ENCODE measurements around the gene NKX3-2. TPM values are rescaled to one million over a fixed set of nuclear protein-coding genes. Genes with fewer than 3 reads are reported as not detected.

The NKX3-2 gene
- total and polyA plus RNA-seq, 2 of the 4 experiments (the other 2 are of a cell fraction) = 0.05 TPM; not detected in 1

GRCh38 chr4:13542577-13543031, 1.7 kb downstream of the NKX3-2 start:
- POLR2A ChIA-PET (ENCODE audit: unreplicated experiment) = no interaction called here
- peaks cover 2% of the 10 kb centered on the region; the same call in 1 of the 2 replicates for H3K9me1 ChIP-seq (ENCODE audit: insufficient read depth, low read length)
- BruUV-seq (replicated peaks) = no TSS peak
- intact Hi-C loops (cut with micrococcal nuclease) (no loop called here), in situ Hi-C loops (cut with MboI; ENCODE audit: low sequenced_read_pairs) (no loop called here), dilution Hi-C loops (cut with HindIII; ENCODE audit: low sequenced_read_pairs, unreplicated experiment) (no loop called here)
- H3K79me1 ChIP-seq (ENCODE audit: low read depth in 1 of 2, low read length in 2 of 2) = no peaks in the 10 kb centered on the region
- no peak overlapping the region for H3K4ac ChIP-seq (ENCODE audit: low read depth, low read length)
- H4K91ac ChIP-seq (ENCODE audit: insufficient read depth, low read depth, low read length) = no peak overlapping the region
- no peak overlapping the region for H3K14ac ChIP-seq (replicated peaks; ENCODE audit: low read depth, low read length)
- H2BK20ac ChIP-seq (ENCODE audit: low read depth, low read length) = no peak overlapping the region
- H4K20me1 ChIP-seq (ENCODE audit: insufficient read depth, low read length) = peaks cover 5% of the 10 kb centered on the region
- no peak overlapping the region for H2BK120ac ChIP-seq (ENCODE audit: low read depth, low read length)
- H4K5ac ChIP-seq (ENCODE audit: low read depth, low read length) = no peak overlapping the region
- H3K36me3 ChIP-seq (ENCODE audit: control insufficient read depth, insufficient read depth, low read length) = no peaks in the 10 kb centered on the region
- DNase-seq (no peak), ATAC-seq (ENCODE audit: low read depth) (no peak)
- WGBS, 2 experiments (ENCODE audit: extremely low coverage in 2 of 2, insufficient read length in 1 of 2) = 30% methylated on average over 4 of the region's 27 CpGs; no CpG with 5 or more reads in 1 of the 2 experiments
- no peak overlapping the region for H2BK15ac ChIP-seq (ENCODE audit: low read depth, low read length)
- H3K27ac ChIP-seq (ENCODE audit: insufficient read depth, low read length) = no peak overlapping the region
- TF ChIP-seq, protein P1, sequence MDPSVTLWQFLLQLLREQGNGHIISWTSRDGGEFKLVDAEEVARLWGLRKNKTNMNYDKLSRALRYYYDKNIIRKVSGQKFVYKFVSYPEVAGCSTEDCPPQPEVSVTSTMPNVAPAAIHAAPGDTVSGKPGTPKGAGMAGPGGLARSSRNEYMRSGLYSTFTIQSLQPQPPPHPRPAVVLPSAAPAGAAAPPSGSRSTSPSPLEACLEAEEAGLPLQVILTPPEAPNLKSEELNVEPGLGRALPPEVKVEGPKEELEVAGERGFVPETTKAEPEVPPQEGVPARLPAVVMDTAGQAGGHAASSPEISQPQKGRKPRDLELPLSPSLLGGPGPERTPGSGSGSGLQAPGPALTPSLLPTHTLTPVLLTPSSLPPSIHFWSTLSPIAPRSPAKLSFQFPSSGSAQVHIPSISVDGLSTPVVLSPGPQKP (IDR thresholded peaks at IDR 0.05; ENCODE audit: borderline replicate concordance, low read depth, low read length) = no peak
- TF ChIP-seq RCOR1 (IDR thresholded peaks at IDR 0.05; ENCODE audit: insufficient replicate concordance, low read length) (no peak), RFX5 (IDR thresholded peaks at IDR 0.05; ENCODE audit: low read depth, low read length) (no peak)
- H3K9ac ChIP-seq (ENCODE audit: low read depth, low read length) = no peak overlapping the region
- no peak overlapping the region for H2AK9ac ChIP-seq (replicated peaks; ENCODE audit: low read depth, low read length, poor library complexity)
- CTCF ChIA-PET = interaction anchor here (0.6 kb wide), 1 partner anchor 229 kb away, joined by 8 read pairs; no protein-coding TSS in a partner anchor
- H3K4me1 ChIP-seq (ENCODE audit: control insufficient read depth, insufficient read depth, low read length) = no peaks in the 10 kb centered on the region; the same call in 1 of the 2 replicates
- peak overlapping the region; percentile 65 for H2AFZ ChIP-seq (replicated peaks; ENCODE audit: low read length, poor library complexity)
- peaks cover 84% of the 10 kb centered on the region for H3K27me3 ChIP-seq (ENCODE audit: control insufficient read depth, insufficient read depth, low read length)
- no peak overlapping the region for H2BK5ac ChIP-seq (ENCODE audit: low read depth, low read length, poor library complexity, severe bottlenecking)
- H2AK5ac ChIP-seq (ENCODE audit: low read depth, low read length) = no peak overlapping the region
- no peak overlapping the region for H3K4me2 ChIP-seq (ENCODE audit: low read depth, low read length)
- H3K9me3 ChIP-seq (ENCODE audit: control insufficient read depth, insufficient read depth, low read length) = peaks cover 19% of the 10 kb centered on the region
- H3K56ac ChIP-seq (ENCODE audit: extremely low read depth, insufficient read depth, low read length) = no peak overlapping the region
- no peak overlapping the region for H3K4me3 ChIP-seq (ENCODE audit: insufficient read depth, low read depth, low read length)
- no peak overlapping the region for H3K18ac ChIP-seq (ENCODE audit: low read depth, low read length)
- H3K23ac ChIP-seq (ENCODE audit: low read depth, low read length) = no peak overlapping the region
- no peak overlapping the region for H4K8ac ChIP-seq (ENCODE audit: low read depth in 2 of 2, low read length in 2 of 2)
